22Rv1 (cell line): ENCODE measurements around the gene TCERG1.

Source experiments
- ZFX ChIP-seq: fragments of 450-650 bp; IDR thresholded peaks from 2 replicates; pipeline ENCODE4 v1.6.1; 2017; ENCODE audit warnings: antibody characterized with exemption, borderline replicate concordance
- TF ChIP-seq, protein P1 (sequence below): fragments of 450-650 bp; IDR thresholded peaks from 2 replicates; pipeline ENCODE4 v1.5.1; 2017; ENCODE audit warnings: mild to moderate bottlenecking

DNA sequence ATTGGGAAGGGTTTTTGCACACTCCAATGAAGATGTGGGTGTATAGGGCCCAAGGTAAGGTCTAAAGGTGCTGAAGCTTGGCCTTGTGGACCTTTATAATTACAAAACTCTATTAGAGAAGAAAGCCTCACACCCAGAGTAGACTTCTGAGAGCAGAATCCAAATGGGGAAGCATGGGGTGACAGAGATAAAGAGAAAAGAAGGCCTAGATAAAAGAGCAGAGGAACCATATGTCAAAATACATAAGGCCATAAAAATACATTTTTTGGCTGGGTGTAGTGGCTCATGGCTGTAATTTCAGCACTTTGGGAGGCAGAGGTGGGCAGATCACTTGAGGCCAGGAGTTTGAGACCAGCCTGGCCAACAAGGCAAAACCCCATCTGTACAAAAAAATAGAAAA, 27.4 kb upstream of the TCERG1 start:
- TF ChIP-seq, protein P1, sequence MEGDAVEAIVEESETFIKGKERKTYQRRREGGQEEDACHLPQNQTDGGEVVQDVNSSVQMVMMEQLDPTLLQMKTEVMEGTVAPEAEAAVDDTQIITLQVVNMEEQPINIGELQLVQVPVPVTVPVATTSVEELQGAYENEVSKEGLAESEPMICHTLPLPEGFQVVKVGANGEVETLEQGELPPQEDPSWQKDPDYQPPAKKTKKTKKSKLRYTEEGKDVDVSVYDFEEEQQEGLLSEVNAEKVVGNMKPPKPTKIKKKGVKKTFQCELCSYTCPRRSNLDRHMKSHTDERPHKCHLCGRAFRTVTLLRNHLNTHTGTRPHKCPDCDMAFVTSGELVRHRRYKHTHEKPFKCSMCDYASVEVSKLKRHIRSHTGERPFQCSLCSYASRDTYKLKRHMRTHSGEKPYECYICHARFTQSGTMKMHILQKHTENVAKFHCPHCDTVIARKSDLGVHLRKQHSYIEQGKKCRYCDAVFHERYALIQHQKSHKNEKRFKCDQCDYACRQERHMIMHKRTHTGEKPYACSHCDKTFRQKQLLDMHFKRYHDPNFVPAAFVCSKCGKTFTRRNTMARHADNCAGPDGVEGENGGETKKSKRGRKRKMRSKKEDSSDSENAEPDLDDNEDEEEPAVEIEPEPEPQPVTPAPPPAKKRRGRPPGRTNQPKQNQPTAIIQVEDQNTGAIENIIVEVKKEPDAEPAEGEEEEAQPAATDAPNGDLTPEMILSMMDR: no peak
- no peak for TF ChIP-seq ZFX
